ENCODE data around the gene KLLN.
A peak's percentile ranks its signal among the peaks of the same experiment; 100 is the strongest.

- TF ChIP-seq CTCF (conservative IDR thresholded peaks at IDR 0.05; ENCODE audit: low read depth, low read length) (peak; percentile 39; the same call in 1 of the 2 replicates), EZH2 (IDR thresholded peaks at IDR 0.05; ENCODE audit: low read length, unreplicated experiment) (no peak), EZH2phosphoT487 (IDR thresholded peaks at IDR 0.05; ENCODE audit: borderline replicate concordance, low read length) (no peak)
Observed at GRCh38 chr10:87816163-87816897, 47.0 kb downstream of the KLLN start.

Data from PC-3 (cell line).